GM18505 (cell line): ENCODE data around the gene VAV1.
"Not testable (repeated sequence)": the region's sequence is repeated elsewhere in the genome, so short reads cannot be mapped to it uniquely, and the experiment has no call there.

Experiments
- ATAC-seq: cut with Tn5 transposase; IDR thresholded peaks from one replicate; pipeline ENCODE4 v1.9.1; 2021; ENCODE audit not compliant: unreplicated experiment
- POLR2A ChIP-seq: IDR thresholded peaks from 4 replicates; pipeline ENCODE4 v1.6.1; 2011; ENCODE audit warnings: borderline replicate concordance; ENCODE audit not compliant: insufficient read depth, insufficient read length; ENCODE audit errors: extremely low read depth

The VAV1 gene

DNA sequence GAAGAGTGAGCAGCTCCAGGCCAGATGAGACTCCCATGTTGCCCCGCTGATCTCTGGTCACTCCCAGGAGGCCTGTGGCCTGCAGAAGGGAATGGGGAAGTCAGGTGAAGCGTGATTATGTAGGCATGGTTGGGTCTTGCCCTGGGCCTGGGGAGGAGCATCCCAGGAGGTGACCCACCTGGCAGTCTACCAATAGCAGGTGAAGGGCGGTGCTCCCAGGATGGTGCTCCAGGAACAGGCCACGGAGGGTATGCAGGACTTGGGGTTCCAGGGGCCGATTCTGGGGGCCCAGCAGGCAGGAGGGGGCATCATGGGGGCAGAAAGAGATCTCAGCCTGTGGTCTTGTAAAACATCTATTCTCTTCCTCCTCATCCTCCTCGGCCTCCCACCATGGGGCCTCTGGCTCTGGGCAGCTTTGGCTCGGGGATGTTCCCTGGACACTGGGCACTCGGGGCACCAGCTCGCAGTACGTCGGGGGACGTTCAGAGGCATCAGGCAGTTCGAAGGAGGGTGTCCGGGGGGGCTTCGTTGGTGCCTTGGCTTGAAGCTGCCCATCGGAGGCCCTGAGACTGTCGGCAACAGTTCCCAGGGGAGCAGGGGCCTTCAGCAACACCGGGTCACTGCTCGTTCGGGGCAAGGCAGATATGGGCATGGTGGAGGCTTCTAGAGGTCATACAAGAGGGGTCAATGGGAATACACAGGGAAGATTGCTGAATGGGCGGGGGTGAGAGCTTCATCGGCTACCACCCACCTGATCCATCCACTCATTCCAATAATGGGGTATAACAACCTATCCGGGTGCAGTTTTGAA is 17.6 kb upstream of the VAV1 start:
- no peak for ATAC-seq

DNA sequence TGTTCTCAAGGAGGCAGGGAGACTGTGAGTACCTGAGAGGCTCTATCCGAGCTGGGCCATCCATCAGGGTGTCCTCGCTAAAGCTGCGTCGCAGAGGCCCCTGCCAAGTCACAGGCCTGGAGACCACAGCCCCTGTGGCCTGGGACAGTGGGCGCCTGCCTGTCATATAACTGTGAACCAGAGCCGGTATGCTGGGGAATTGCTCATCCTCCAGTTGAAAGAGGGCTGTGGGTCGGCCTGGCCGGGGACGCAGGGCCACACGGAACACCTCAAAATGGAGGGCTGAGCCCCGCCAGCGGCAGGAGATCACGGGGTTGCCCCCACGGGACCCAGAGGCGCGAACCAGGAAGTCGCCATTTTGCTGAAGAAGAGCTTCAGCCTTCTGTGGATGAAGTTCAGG is 11.9 kb upstream of the VAV1 start:
- no peak for TF ChIP-seq POLR2A
- no peak for ATAC-seq

More for the DNA sequence above, 17.6 kb upstream of the VAV1 start:
- no peak for TF ChIP-seq POLR2A

DNA sequence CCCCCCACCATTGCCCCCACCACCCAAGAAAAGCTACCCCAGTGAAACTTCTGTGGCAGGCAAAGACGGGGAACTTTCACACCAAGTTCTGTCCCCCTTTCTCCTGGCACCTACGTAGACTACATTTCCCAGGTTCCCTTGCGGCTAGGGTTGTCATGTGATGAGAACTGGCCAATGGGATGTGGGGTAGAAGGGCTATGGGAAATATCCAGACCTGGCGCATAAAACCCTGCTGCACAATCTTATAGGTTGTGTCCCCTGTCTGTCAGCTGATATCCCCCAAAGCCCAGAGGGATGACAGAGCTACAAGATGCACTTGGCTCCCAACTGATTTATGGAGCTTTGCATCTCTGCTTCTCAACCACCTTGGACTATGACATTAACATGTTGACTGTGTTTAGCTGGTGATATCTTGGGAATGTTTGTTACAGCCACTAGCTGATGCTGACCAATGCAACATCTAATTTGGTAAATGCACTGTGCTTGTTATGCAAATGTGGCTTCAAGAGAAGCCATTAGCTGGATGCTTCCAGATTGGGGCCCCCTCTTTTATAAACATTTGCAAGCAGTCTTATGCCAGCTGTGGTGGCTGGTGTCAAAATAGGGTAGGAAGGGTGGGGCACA is 11.3 kb upstream of the VAV1 start:
- no peak for TF ChIP-seq POLR2A
- no peak for ATAC-seq

DNA sequence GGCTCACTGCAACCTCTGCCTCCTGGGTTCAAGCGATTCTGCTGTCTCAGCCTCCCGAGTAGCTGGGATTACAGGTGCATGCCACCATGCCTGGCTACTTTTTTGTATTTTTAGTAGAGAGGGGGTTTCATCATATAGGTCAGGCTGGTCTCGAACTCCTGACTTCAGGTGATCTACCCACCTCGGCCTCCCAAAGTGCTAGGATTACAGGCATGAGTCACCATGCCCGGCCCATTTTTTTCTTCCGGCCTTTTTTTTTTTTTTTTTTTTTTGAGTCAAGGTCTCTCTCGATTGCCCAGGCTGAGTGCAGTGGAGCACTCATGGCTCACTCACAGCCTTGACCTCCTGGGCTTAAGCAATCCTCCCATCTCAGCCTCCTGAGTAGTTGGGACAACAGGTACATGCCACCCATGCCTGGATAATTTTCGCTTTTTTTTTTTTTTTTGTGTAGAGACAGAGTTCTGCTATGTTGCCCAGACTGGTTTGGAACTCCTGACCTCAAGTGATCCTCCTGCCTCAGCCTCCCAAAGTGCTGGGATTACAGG is 10.2 kb upstream of the VAV1 start:
- ATAC-seq, result not testable (repeated sequence)

DNA sequence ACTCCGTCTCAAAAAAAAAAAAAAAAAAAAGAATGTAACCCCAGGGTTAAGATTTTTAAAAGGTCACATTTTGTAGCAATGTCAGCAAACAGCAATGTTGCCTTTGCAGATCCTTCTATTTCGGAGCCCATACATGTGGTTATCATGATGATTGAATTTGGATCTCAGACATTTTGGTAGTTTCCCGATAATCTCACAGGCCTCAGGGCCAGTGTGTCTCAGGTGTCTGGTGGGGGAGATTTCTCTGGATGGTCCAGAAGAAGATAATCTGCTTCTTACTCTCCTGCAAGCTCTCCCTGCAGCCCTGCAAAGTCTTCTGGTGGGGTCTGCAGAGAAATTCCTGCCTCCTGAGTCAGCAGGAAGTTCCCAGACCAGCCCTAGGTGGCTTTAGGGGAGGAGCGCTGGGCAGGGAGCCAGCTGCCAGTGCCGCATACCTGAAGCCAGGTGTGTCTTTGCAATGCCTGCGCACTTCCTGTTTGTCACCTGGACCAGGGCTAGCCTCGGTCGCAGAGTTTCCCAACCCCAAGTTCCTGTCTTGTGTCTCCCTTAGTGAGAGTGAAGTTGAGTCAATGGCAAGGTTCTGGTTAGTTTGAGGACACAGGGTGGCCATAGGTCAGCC is 6.7 kb upstream of the VAV1 start:
- no peak for ATAC-seq
- TF ChIP-seq POLR2A, result no peak

DNA sequence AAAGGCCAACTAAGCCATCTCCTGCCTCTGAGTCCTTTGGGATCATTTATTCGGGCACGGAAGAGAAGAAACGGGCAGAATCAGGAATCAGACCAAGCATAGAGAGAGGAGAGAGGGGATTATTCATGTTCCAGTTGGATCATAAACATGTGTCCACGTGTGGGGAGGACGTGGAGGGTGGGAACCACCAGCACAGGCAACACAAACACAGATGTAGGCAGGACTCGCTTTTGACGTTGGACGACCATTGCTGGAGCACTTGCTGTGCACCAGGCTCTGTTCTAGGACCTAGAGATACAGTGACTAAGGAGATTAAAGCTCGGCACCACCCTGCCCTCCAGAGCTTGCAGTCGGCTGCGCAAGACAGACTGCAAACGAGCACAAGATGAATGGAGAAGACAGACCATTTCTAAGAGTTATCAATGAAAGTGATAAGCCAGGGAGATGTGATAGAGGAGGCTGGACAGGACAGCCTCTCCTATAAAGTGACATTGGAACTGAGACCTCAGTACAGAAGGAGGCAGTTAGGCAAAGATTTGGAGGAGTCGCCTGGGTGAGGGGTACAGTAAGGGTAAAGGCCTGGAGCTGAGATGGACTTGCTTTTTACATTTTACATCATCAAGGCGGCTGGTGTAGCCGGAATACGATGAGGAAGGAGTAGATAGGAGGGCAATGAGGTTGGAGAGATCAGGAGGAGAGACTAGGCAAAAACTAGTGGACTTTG is 6.0 kb upstream of the VAV1 start:
- no peak for ATAC-seq
- no peak for TF ChIP-seq POLR2A

DNA sequence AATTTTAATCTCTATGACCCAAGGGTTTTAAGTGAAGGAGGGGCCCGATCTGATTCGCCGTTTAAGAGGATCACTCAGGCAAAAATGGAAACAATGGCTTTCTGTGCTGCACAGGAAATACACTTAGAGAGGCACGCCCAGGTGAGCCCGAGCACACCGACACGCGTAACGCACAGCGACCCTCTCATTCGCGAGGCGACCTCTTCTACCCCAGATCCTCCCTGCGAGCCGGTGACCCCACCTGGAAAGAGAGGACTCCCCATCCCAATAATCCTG is 5.5 kb upstream of the VAV1 start:
- no peak for TF ChIP-seq POLR2A
- ATAC-seq, result peak; percentile 21

DNA sequence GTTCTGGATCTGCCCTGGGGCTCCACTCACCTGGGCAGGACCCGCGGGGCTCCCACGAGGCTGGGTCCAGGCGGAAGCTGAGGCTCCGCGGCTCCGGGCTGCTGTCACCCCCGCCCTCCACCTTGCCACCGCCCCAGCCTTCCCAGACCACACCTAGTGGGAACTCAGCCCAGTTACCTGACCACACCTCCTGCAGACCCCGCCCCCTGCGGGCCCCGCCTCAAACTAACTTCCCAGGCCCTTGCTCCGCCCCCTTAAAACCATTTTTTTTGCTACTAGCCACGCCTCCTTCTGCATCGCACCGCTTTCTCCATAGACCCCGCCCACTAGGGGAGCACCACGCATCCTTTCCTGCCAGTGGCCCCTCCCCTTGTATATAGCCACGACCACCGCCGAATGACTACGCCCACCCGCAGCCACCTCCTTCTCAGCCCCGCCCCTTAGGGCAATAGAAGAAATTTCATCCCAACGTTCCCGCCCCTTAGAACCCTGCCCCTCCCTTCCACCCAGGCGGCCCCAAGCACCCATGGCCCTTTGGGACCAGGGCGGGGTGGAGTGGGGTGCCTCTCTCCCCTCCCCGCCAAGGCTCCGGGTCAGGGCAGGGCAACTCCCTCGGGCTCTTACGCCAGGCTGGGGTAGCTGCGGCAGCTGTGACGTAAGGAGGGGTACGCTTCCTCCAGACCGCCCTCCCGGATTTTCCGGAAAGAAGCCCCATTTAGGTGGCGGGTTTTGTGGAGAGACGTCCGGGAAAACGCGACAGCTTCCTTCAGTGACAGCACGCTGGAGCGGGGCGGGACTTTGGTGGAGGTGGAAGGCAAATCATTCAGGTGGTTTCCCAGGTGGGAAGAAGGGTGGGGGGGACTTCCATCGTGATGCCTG is 4.9 kb upstream of the VAV1 start, which contains the start of gene SH2D3A:
Gene SH2D3A (minus strand): TSS at position 79 of the 879 bp plus-strand sequence. CDS start 3,687 bp downstream, outside the sequence.
- peak; percentile 70 for ATAC-seq
- TF ChIP-seq POLR2A, result peak; percentile 52

DNA sequence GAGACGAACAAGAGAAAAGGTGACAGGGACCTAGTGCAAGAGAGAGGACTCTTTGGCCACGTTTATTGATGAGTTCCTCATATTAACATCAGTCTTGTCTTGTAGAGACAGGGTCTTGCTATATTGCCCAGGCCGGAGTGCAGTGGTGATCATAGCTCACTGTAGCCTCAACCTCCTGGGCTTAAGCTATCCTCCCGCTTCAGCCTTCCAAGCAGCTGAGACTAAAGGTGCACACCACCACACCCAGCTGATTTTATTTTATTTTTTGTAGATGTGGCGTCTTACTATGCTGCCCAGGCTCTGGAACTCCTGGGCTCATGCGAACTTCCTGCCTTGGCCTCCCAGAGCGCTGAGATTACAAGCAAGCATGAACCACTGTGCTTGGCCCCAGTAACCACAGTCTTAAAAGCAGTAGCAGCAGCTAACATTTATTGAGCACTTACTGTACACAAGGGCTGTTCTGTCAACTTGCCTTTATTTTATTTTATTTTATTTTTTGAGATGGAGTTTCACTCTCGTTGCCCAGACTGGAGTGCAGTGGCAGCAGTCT is 4.2 kb upstream of the VAV1 start:
- no peak for ATAC-seq
- TF ChIP-seq POLR2A, result no peak

DNA sequence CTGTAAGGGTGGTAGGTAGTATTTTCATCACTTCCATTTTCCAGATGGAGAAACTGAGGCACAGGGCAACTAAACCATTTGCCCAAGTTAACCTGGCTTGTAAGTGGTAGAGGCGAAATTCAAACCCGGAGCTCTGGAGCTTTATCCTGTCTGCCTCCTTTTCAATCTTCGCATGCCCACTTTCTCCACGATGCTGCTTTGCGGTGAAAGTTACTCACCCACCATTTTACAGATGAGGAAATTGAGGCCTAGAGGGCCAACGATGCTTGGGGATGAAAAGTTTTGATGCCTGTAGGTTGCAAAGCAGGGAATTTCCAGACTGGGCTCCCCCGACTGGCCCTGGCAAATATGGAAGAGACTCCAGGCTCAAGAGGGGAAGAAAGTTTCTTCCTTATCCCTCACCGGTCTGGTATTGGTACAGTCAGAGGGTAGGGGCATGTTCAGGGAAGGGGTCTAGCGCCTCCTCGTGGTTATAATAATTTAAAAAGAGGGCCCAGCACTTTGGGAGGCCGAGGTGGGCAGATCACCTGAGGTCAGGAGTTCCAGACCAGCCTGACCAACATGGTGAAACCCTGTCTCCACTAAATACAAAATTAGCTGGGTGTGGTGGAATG is 3.4 kb upstream of the VAV1 start:
- TF ChIP-seq POLR2A, result no peak
- ATAC-seq, result no peak

DNA sequence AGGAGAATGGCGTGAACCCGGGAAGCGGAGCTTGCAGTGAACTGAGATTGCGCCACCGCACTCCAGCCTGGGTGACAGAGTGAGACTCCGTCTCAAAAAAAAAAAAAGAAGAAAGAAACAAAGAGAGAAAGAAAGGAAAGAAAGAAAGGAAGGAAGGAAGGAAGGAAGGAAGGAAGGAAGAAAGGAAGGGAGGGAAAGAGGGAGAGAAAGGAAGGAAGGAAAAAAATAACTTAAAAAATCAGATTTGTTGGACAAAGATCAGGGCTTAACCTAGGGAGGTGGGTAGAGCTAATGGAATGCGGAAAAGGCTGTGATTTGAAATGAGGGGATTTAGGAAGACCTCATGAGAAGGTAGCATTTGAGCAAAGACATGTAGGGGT is 870 bp upstream of the VAV1 start:
- not testable (repeated sequence) for ATAC-seq

DNA sequence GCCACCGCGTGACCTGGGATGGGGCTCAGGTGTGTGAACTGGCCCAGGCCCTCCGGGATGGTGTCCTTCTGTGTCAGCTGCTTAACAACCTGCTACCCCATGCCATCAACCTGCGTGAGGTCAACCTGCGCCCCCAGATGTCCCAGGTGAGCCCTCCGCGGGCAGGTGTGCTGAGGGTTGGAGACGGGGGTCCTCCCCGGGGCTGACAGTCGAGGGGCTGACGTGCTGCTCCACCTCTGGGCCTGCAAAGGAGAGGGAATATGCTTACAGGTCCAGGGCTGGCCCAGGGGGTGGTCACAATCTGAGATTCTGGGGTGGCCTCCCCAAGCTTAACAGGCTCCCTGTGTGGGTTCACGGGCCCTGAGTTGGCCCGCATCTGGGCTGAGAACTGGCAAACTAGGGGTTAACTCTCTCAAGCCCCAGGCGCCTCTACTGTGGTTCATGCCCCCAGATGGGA is 386 bp downstream of the VAV1 start:
- peak; percentile 9 for ATAC-seq

DNA sequence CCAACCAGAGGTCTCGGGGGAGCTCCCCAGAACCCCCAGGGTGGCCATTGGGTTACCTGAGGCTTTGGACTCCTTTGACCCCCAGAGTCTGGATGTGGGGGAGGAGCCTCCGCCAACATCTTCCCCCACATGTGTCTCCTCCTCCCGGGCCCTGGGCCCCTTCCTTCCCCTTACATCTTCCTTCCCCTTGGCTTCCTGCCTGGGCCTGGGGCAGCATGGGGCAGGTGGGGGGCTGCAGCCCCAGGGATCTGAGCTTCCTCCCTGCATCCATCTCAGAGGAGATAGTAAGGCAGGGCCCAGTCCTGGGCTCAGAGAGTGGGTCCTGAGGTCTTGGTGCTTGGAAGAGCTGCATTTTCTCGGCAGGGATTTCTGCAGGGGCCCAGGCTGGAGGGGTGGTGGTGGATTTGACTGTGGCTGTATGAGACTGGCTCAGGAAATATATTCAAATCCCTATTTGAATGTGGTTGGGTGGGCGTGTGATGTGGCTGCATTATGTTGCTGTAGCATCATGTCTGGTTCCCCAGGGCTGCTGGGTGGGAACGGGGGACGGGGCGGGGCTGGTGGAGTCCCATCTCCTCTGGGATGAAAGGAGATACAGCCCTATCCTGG is 919 bp downstream of the VAV1 start:
- ATAC-seq, result no peak
- peak; percentile 76 for TF ChIP-seq POLR2A

More for the DNA sequence above, 386 bp downstream of the VAV1 start:
- TF ChIP-seq POLR2A, result no peak
